Ureter (tissue), 1 donor: ENCODE results near the gene EFS. TPM values are rescaled to one million over a fixed set of nuclear protein-coding genes. Genes with fewer than 3 reads are reported as not detected.
A peak's percentile ranks its signal among the peaks of the same experiment; 100 is the strongest.
"Not testable (repeated sequence)": the region's sequence is repeated elsewhere in the genome, so short reads cannot be mapped to it uniquely, and the experiment has no call there.

Experiments used
- DNase-seq: peaks from one replicate; pipeline ENCODE4 v3.0.0-alpha.2; 2020; ENCODE audit warnings: low spot score
- total RNA-seq: library from RNA; stranded (reverse); gene quantifications from one replicate; pipeline ENCODE4 v1.2.4, GENCODE V29; 2023
- donor health status: DM: yes; HTN: yes; CAD: no.

The EFS gene
- total RNA-seq, 1 donor from 2014 or later: 25.7 TPM

DNA sequence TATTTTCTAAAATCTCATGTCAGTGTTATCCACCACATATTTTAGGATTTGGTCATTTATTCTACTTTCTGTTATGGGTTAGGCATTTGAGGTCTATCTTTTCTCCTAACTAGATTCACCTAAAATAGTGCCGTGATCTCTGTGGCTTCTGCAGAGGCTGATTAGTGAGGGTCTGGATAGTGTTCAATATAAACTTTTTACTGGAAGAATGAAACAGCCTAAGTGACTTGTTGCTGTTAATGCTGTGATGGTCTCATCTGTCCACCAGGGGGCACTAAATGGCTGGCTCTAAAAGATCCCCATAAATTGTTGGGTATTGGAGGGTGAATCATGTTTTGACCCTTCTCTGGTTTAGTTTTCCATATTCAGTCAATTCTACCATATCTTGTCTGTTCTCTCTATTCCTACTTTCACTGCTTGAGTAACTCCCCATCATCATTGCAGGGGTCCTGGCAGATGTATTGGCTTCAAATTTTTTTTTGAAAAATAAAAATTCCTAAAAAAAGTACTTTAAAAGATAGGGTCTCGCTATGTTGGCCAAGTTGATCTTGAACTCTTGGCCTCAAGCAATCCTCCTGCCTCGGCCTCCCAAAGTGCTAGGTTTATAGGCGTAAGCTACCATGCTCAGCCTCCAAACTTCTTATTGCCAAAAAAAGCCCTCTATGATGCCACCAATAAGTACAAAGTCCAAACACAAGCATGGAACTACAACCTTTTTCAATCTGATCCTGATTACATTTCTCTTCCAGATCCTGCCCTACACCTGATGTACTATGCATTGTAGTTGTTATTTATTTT lies 36.8 kb downstream of the EFS start:
- no peak for DNase-seq

DNA sequence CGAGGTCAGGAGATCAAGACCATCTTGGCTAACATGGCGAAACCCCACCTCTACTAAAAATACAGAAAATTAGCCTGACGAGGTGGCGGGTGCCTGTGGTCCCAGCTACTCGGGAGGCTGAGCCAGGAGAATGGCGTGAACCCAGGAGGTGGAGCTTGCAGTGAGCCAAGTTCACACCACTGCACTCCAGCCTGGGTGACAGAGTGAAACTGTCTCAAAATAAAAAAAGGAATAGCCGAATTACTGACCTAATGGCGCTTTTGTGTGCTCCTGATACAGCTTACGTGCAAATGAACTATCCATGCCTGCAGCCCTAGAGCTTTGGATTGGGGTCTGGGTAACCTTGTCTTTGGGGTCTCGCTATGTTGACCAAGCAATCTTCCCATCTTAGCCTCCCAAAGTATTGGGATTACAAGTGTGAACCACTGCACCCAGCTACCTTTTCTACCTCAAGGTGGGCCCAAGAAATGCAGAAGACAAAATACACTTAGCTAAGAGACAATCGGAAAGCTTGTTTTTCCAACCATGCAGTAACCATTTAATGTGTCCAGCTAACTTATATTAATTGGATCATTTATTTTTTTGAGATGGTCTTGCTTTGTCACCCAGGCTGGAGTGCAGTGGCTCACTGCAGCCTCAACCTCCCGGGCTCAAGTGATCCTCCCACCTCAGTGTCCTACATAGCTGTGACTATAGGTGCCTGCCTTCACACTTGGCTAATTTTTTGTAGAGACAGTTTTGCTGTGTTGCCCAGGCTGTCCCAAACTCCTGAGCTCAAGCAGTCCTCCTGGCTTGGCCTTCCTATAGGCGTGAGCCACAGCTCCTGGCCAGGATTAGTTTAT lies 38.3 kb downstream of the EFS start:
- no peak for DNase-seq

DNA sequence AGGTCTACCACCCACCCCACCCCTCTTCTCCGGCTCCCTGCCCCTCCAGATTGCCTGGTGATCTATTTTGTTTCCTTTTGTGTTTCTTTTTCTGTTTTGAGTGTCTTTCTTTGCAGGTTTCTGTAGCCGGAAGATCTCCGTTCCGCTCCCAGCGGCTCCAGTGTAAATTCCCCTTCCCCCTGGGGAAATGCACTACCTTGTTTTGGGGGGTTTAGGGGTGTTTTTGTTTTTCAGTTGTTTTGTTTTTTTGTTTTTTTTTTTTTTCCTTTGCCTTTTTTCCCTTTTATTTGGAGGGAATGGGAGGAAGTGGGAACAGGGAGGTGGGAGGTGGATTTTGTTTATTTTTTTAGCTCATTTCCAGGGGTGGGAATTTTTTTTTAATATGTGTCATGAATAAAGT lies 39.2 kb downstream of the EFS start:
- DNase-seq: not testable (repeated sequence)

DNA sequence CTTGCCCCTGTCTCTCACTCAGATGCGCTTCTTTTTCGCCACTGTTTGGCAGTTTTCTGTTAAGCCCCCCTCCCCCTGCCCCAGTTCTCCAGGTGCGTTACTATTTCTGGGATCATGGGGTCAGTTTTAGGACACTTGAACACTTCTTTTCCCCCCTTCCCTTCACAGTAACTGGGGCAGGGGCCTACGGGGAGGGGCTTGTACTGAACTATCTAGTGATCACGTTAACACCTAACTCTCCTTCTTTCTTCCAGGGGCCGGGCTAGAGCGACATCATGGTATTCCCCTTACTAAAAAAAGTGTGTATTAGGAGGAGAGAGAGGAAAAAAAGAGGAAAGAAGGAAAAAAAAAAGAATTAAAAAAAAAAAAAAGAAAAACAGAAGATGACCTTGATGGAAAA lies 40.0 kb downstream of the EFS start:
- no peak for DNase-seq

DNA sequence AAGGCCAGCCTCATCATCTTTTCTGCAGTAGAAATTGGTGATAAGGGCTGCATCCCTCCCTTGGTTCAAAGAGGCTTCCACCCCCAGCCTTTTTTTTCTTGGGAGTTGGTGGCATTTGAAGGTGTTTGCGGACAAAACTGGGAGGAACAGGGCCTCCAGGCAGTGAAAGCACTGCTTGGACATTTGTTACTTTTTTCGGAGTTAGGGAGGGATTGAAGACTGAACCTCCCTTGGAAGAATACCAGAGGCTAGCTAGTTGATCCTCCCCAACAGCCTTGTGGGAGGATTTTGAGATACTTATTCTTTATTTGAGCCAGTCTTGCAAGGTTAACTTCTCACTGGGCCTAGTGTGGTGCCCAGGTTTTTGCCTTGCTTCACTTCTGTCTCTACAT lies 40.5 kb downstream of the EFS start:
- no peak for DNase-seq

DNA sequence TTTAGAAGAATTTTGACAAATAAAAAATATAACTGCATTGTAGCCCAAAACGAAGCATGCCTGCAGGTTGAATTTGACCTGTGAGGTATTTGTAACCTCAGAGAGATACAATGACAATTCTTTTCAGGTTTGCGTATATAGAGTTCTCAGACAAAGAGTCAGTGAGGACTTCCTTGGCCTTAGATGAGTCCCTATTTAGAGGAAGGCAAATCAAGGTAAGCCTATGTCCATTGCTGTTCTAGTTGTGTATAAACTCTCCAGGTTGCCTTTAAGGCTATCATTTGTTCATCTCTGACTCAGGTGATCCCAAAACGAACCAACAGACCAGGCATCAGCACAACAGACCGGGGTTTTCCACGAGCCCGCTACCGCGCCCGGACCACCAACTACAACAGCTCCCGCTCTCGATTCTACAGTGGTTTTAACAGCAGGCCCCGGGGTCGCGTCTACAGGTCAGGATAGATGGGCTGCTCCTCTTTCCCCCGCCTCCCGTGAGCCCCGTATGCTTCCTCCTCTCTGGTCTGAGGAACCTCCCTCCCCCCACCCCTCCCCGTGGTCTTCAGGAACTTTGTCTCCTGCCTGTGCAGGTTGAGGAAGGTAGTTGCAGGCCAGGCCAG lies 41.0 kb downstream of the EFS start:
- DNase-seq: no peak

DNA sequence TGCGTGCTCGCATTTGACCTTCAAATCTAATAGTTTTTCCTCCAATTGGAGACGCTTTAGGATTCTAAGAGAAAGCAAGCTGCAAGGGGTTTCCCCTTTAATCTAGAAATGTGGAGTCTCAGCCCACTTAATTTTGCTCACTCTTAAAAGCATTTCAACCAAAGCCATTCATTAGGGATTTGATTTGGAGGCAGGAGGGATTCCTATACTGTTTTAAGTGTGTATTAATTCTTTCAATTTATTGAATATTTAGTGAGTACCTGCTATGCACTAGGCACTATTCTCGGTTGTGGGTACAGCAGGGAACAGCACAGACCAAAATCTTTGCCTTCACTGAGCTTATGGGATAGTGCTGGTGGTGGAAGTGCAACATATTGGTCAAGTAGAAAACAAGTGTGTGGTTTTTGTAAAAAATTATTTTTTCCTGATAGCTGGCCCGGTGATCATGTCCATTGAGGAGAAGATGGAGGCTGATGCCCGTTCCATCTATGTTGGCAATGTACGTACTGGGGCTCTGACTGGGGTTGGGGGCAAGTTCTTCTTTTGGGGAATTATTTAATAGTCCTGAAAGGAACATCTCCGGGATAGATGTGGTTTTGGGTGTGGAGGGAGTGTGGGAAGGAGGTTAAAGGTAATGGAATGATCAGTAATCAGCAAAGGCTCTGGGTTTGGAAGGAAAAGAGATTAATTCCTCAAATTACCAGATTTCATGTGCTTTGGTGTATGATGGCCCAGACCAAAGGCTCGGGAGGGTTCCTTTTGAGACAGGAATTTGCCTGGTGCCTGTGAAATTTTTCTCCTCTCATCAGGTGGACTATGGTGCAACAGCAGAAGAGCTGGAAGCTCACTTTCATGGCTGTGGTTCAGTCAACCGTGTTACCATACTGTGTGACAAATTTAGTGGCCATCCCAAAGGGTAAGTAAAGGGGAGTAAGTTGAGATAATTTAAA lies 42.1 kb downstream of the EFS start:
- no peak for DNase-seq

DNA sequence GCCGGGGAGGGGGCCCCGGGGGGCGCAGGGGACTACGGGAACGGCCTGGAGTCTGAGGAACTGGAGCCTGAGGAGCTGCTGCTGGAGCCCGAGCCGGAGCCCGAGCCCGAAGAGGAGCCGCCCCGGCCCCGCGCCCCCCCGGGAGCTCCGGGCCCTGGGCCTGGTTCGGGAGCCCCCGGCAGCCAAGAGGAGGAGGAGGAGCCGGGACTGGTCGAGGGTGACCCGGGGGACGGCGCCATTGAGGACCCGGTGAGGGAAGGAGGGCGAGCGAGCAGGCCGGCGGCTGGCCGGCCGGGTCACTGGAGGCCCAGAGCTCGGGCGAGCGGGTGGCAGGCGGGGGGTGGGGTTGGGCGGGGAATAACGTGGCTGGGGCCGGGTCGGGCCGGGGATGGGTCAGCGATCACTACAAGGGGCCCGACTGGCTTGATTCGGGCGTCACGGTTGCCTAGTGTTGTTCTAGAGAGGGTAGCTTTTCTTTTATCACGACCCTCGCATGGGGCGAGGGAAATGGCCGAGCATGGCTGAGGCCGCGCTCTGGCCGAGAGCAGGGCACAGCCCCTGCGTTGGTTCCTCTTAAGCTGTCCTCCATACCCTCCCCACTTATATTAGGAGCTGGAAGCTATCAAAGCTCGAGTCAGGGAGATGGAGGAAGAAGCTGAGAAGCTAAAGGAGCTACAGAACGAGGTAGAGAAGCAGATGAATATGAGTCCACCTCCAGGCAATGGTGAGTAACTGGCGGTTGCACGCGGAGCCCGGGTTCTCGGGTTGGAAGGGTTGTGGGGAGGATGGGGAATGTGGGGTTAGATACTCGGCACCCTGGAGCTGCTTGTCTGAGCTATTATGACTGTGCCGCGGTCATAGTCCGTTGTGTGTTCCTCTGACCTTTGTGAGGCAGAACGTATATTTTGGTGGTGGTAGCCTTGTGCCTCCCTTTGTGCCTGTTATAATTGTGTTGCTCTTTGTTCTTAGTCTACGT lies 43.1 kb downstream of the EFS start:
- DNase-seq: peak; percentile 65

DNA sequence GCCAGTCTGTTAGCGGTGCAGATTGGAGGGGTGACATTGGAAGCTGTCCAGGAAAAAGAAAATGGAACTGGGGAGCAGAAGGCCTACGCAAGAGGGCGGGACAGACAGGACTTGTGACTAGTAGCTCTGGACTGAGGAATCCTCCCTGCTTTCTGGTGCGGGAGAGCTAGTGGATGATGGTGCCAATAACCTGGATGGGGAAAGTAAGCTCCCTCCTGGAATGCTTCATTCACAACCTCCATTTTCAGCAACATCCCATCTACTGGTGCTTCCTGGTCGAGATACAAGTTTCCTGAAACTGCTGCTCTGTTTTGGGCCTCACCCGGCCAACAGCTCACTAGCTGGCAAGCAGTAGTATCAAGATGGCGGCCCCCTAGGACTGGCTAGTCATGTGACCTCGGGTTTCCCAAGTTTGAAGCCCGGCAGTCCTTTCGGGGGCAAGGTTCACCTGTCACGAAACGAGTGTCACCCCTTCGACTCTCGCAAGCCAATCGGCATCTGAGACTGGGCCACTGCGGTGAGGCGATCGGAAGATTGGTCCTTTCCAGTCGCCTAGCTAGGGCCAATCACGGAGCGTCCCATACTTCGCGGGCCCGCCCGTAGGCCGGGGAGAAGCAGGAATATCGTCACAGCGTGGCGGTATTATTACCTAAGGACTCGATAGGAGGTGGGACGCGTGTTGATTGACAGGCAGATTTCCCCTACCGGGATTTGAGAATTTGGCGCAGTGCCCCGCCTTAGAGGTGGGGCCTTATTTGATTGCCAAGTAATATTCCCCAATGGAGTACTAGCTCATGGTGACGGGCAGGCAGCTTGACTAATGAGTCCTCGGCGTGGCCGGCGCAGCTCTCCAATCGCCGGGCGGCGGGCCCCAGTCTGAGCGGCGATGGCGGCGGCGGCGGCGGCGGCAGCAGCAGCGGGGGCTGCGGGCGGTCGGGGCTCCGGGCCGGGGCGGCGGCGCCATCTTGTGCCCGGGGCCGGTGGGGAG lies 44.1 kb downstream of the EFS start, which contains the start of gene PABPN1:
Gene PABPN1, plus strand, starts transcription at position 874 of the 988 bp plus-strand sequence. Its CDS starts 13 bp downstream, at position 887.
- peak; percentile 99 for DNase-seq

DNA sequence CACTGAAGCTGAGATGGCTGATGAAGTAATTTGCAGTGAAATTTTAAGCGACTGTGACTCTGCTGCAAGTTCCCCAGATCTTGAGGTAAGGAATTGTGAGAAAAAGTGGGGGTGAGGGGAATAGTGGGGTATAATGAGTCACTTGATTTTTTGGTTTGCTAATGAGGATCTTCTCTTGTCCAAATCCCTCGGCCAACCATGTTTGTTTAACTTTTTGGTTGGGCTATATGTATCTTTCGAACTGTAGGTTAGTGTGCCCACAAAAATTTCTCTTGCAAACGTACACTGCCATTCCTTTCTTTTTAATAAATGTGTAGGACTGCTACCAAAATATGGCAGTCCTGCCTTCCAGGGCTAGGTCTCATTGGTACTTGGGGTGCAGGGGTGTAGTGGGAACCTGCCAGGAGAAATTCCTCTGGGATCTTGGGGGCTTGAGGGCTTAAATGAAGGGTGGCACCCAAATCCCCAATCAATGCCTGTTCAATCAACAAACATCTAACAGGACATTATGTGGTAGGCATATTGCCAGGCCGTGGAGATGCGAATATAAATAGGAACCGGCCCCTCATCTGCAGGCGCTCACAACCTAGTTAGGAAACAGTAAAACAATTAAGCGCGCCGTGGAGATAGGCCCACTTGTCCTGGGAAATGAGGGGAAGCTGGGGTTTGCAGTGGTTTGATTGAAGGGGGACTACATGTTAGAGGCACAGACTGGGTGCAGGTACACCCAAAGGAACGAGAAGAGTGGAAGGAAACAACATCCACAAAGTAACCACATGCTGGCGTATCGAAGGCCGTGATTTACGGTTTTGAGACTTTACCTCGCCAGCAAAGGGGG lies 45.0 kb downstream of the EFS start:
- no peak for DNase-seq

DNA sequence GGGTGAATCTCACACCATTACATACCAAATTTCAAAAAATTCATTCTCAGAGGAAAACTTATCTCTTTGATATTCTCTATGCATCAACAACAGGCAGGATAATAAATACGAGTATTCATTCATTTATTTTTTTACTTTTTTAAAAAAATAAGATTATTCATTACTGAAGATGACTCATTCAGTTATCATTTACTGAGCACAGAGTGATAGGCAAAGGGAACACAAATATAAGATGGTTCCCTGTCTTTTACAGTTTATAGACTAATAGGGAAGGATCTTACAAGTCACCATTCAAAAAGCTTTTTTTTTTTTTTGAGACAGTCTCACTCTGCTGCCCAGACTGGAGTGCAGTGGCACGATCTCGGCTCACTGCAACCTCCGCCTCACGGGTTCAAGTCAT lies 48.7 kb downstream of the EFS start:
- no peak for DNase-seq

DNA sequence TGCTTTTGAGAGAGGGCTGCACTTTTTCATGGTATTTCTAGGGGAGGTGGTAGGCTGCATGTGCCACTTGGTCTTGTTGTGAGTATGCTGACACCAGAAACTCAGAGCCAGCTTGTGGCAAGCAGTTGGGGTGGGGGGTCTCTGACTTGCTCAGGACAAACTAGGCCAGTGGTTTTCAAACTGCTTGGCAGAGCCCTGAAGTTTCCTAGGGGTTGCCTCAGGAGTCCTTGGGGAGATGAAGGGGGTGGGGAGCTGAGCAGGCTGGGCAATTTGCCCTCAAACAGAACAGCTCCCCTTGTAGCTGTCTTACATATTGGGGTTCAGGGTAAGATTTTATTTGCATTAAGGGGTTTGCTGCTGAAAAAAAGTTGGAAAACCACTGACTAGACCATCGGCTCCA lies 54.4 kb downstream of the EFS start:
- DNase-seq: no peak

DNA sequence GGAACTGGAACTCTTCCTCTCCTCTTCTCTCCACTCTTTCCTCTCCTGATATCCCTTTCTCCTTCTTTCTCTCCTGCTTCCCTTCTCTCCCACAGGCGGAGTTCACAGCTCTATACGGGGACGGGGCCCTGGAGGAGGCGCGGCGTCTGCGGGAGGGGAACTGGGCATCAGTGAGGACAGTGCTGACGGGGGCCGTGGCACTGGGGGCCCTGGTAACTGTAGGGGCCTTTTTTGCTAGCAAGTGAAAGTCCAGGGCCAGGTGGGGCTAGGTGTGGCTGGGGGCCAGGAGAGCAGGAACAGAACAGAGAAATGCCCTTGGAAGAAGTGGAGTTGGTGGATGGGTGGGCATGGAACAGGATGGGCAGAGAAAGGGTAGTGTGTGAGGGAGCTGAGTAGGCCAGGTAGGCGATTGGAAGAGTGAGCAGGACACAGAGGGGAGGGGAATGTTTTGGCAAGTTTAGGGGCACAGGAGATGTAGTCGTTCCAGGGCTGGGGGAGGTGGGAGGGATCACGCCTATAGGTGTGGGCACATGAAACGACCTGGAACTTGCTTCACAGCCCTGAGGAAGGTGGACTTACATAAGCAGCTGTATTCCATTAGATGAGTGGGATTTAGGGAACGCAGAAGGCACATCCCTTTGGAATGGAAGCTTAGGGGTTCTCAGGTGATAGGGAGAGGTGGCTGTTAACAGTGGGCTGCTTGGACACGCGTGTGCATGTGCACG lies 56.1 kb downstream of the EFS start:
- no peak for DNase-seq

DNA sequence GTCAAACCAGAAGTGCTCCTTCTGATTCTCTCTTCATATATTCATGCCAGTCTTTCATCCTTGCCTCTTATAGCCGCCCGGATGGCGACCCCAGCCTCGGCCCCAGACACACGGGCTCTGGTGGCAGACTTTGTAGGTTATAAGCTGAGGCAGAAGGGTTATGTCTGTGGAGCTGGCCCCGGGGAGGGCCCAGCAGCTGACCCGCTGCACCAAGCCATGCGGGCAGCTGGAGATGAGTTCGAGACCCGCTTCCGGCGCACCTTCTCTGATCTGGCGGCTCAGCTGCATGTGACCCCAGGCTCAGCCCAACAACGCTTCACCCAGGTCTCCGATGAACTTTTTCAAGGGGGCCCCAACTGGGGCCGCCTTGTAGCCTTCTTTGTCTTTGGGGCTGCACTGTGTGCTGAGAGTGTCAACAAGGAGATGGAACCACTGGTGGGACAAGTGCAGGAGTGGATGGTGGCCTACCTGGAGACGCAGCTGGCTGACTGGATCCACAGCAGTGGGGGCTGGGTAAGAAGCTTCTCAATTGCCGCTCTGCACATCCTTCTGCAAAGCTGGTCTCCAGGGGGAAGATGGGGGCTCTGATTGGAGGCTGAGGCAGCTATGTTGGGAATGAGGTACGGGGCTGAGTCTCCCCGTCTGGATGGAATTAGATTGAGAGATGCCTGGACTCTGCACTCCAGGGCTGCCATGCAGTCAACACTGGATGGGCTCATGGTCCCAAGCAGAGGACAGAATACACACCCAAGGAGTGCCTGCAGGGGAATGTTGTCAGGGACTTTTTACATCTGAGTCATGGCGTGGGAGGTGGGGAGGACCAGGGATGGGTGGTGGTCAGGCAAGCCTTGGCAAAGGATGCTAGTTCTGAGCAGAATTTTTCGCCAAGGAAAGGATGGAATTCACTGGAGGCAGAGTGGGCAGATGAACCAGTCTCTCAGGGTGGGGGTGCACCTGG lies 57.0 kb downstream of the EFS start:
- DNase-seq: no peak

DNA sequence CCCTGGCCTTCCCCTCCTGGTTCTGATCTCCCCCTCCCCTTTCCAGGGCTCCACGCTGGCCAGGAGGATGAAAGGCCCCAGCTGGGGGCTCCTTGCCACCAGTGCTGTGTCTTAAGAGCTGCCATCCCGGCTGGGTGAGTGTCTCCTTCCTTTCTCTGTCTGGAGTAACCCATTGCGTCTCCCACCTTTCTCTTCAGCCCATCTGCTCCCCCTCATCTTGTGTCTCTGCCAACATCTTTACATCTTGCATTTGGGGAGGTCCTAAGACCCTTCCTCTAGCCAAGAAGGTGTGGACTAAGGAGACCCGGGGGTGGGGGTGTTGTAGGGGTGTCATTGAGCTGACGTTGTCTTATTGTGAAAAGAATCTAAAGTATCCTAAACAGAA lies 57.8 kb downstream of the EFS start:
- no peak for DNase-seq
